ENCODE data around the gene SH3GL3. TPM values are rescaled to one million over a fixed set of nuclear protein-coding genes. Genes with fewer than 3 reads are reported as not detected.

Gene SH3GL3
- total and polyA plus RNA-seq, 12 donors, result 0.24 to 1.7 (median 1.2) TPM; not detected in 6

DNA sequence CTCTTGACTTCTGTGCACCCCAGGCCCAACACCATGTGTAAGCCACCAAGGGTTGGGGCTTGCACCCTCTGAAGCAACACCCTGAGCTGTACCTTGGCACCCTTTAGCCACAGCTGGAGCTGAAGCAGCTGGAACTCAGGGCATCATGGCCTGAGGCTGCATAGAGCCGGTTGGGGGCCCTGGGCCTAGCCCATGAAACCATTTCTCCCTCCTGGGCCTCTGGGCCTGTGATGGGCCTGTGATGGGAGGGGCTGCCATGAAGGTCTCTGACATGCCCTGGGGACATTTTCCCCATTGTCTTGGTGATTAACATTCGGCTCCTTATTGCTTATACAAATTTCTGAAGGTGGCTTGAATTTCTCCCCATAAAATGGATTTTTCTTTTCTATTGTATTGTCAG lies 184.4 kb downstream of the SH3GL3 start:
- DNase-seq, result no peak
- TF ChIP-seq, protein P1, sequence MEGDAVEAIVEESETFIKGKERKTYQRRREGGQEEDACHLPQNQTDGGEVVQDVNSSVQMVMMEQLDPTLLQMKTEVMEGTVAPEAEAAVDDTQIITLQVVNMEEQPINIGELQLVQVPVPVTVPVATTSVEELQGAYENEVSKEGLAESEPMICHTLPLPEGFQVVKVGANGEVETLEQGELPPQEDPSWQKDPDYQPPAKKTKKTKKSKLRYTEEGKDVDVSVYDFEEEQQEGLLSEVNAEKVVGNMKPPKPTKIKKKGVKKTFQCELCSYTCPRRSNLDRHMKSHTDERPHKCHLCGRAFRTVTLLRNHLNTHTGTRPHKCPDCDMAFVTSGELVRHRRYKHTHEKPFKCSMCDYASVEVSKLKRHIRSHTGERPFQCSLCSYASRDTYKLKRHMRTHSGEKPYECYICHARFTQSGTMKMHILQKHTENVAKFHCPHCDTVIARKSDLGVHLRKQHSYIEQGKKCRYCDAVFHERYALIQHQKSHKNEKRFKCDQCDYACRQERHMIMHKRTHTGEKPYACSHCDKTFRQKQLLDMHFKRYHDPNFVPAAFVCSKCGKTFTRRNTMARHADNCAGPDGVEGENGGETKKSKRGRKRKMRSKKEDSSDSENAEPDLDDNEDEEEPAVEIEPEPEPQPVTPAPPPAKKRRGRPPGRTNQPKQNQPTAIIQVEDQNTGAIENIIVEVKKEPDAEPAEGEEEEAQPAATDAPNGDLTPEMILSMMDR (IDR thresholded peaks at IDR 0.05), result no peak
- no peak for TF ChIP-seq POLR2A (IDR thresholded peaks at IDR 0.05)
- no peaks in the 10 kb centered on the region for H3K36me3 ChIP-seq (replicated peaks in 1 of 2)
- intact Hi-C loops (cut with DNase I), result no loop called here
- H3K27ac ChIP-seq, result no peak overlapping the region
- no peak overlapping the region for H3K4me3 ChIP-seq
- WGBS, 4 donors, result 55 to 83% (median 72%) methylated on average over 1 to 2 of the region's 2 CpGs
- H3K27me3 ChIP-seq, result no peaks in the 10 kb centered on the region
- H3K4me1 ChIP-seq (replicated peaks in 1 of 2), result no peaks in the 10 kb centered on the region
- no peaks in the 10 kb centered on the region for H3K9me3 ChIP-seq (replicated peaks in 1 of 3)

DNA sequence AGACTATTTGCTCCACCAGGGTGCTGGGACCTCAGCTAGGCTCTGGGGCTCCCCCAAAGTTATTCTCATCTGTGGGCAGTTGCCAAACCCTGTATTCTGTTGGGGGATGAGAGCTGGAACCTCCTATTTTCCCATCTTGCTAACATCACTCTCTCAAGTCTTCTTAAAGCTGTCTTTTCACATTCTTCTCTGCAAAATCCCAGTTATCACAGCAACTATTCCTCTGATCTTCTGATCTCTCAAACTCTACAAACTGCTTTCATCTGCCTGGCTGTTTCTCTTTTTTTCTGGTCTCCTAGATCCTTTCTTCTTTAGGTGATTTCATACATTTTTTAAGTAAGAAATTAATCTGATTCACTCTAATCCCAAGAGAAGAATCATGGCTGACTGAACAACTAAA lies 196.1 kb downstream of the SH3GL3 start:
- no peaks in the 10 kb centered on the region for H3K9me3 ChIP-seq (replicated peaks in 1 of 3)
- no peak overlapping the region for H3K27ac ChIP-seq
- H3K27me3 ChIP-seq, result no peaks in the 10 kb centered on the region
- no peak for DNase-seq
- no peaks in the 10 kb centered on the region for H3K36me3 ChIP-seq (replicated peaks in 1 of 2)
- H3K4me1 ChIP-seq (replicated peaks in 1 of 2), result no peaks in the 10 kb centered on the region
- H3K4me3 ChIP-seq, result no peak overlapping the region
- intact Hi-C loops (cut with DNase I), result no loop called here
- TF ChIP-seq, protein P1 (IDR thresholded peaks at IDR 0.05), result no peak
- no peak for TF ChIP-seq POLR2A (IDR thresholded peaks at IDR 0.05)

DNA sequence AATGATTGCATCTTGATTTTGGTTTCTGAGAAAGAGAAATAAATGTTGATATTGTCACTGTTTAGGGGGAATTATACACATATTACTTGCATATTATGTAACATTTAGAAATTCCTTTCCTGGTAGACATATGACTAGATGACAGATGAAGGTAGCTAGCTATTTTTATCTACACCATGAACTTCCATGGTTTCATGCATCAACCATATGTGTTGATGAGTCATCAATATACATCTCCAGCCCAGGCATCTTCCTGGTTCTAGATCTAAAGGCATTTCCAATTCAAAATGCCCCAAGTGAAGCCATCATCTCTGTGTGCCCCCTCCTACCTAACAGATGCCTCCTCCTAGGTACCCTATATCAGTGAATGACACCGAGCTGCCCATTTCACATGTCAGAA lies 197.3 kb downstream of the SH3GL3 start:
- no peak overlapping the region for H3K27ac ChIP-seq
- no peak for TF ChIP-seq POLR2A (IDR thresholded peaks at IDR 0.05)
- TF ChIP-seq, protein P1 (IDR thresholded peaks at IDR 0.05), result no peak
- 90 to 95% (median 91%) methylated on average over 1 of the region's 1 CpG for WGBS, 4 donors
- no peak overlapping the region for H3K4me3 ChIP-seq
- no peaks in the 10 kb centered on the region for H3K36me3 ChIP-seq (replicated peaks in 1 of 2)
- DNase-seq, result no peak
- no peaks in the 10 kb centered on the region for H3K4me1 ChIP-seq (replicated peaks in 1 of 2)
- intact Hi-C loops (cut with DNase I), result no loop called here
- no peaks in the 10 kb centered on the region for H3K9me3 ChIP-seq (replicated peaks in 1 of 3)
- no peaks in the 10 kb centered on the region for H3K27me3 ChIP-seq

DNA sequence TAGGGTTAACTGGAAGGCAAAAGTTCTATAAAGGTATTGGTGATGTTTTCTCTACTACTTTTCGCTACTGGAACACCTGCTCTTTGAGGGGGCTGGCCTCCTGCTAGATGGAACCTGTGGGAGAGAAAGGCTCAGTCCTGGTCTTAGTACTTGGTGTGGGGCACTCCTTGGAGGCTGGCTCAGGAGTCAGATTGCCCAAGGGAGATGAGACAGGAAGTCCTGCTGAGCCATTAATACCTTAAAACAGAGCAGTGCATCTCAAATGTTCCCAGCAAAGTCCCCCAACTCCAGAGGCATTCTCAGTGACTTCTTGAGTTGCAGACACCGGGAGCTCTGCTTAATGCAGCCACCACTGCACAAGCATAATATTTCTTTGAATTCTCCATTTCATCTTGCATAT lies 203.7 kb downstream of the SH3GL3 start:
- H3K4me3 ChIP-seq, result no peak overlapping the region
- peaks cover 24% of the 10 kb centered on the region for H3K27me3 ChIP-seq
- intact Hi-C loops (cut with DNase I), result no loop called here
- TF ChIP-seq, protein P1 (IDR thresholded peaks at IDR 0.05), result no peak
- TF ChIP-seq POLR2A (IDR thresholded peaks at IDR 0.05), result no peak
- no peaks in the 10 kb centered on the region for H3K4me1 ChIP-seq (replicated peaks in 1 of 2)
- H3K9me3 ChIP-seq (replicated peaks in 1 of 3), result no peaks in the 10 kb centered on the region
- WGBS, 4 donors, result 75 to 86% (median 82%) methylated on average over 2 of the region's 2 CpGs
- H3K36me3 ChIP-seq (replicated peaks in 1 of 2), result no peaks in the 10 kb centered on the region
- H3K27ac ChIP-seq, result no peak overlapping the region
- DNase-seq, result no peak

Measured in adrenal gland (tissue), 12 donors.